Heart left ventricle (tissue), 13 donors: ENCODE measurements around the gene EMP2.

Experiments
- CTCF ChIP-seq, 12 donors: fragments of 200-600 bp; sonication (generic) in 4 of 12; IDR thresholded peaks; one replicate each; pipeline versions ENCODE4 v1.5.0 to v1.8.0; 2018 to 2022; ENCODE audit warnings: antibody characterized with exemption in 12 of 12, mild to moderate bottlenecking in 5 of 12
- POLR2A ChIP-seq, 2 donors: fragments of 450-650 bp; IDR thresholded peaks; one replicate each; pipeline ENCODE4 v1.6.1; 2017; ENCODE audit warnings: antibody characterized with exemption in 2 of 2, mild to moderate bottlenecking in 2 of 2, moderate library complexity in 2 of 2
- donor health status: ischemic (EF 13 %, LVEDD 7.1; RV severe dilation, severe dysfunction).
- donor health status: DM: no; HTN: yes; CAD: no.
- donor health status: DM: no; HTN: no; CAD: no.
- donor health status: ischemic (EF 25% LVEDD 6.9; RV normal size, moderate dysfunction).
- donor health status: ischemic (EF 25% LVEDD 5.7; RV mildly dilated, moderate dysfunction).
- donor health status: ischemic (EF 35%, LVEDD 5.7; RV mildly dilated, moderate dysfunction).
- donor health status: nonischemic (EF 11% LVEDD 7.7; RV severe dilation, severe dysfunction).
- donor health status: DM: yes; HTN: yes; CAD: no.
- donor health status: PGD.
- donor health status: ischemic (EF 29% LVEDD 5.4; RV normal size, mild dysfunction).
- donor health status: nonischemic (EF 23%, LVEDD 6.1; RV moderate dilation, normal function).

- TF ChIP-seq CTCF (IDR thresholded peaks at IDR 0.05): no peak
- TF ChIP-seq POLR2A (IDR thresholded peaks at IDR 0.05): no peak
These were observed 34.3 kb upstream of the EMP2 start for GRCh38 chr16:10614685-10615084.
